ENCODE measurements around the gene MFAP2.
"Not testable (repeated sequence)": the region's sequence is repeated elsewhere in the genome, so short reads cannot be mapped to it uniquely, and the experiment has no call there.

The MFAP2 gene

DNA sequence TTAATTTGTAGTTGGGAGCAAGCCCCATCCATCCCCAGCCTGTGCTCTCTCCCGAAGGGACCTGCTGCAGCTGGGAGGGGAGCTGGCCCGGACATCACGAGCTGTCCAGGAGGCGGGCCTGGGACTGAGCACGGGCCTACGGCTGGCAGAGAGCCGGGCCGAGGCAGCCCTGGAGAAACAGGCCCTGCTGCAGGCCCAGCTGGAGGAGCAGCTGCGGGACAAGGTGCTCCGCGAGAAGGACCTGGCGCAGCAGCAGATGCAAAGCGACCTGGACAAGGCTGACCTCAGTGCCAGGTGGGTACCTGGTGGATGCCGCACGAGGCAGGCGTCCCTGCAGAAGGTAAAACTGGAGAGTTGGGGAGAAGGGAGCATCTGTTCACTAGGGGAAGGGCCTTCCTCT lies 43.8 kb downstream of the MFAP2 start:
- H3K4me1 ChIP-seq; H3K36me3 ChIP-seq (replicated peaks); H3K9me3 ChIP-seq; H3K4me3 ChIP-seq; DNase-seq (ENCODE audit: low spot score in 2 of 2); H3K27me3 ChIP-seq (ENCODE audit: low read depth): not testable (repeated sequence)
- in situ Hi-C loops (cut with MboI; ENCODE audit: low sequenced_read_pairs): loop anchor here (5.0 kb wide), 1 partner anchor 454 kb away; no protein-coding TSS in a partner anchor

DNA sequence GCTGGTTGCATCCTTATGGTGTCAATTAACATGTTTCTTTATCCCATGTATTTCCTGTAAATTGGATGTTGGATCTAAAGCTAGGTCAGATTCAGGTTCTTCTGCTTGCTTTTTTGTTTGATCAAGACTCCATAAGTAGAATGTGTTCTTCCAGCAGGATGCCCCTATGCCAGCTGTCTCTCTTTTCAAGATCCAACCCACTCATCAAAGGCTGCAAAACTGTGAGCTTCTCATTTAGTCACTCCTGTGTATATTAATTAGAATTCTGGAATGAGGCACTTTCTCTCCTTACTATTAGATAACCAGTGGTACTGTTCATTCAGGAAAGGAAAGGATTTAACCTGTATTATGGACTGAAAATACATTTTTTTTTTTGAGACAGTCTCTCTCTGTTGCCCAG lies 46.5 kb downstream of the MFAP2 start:
- DNase-seq (ENCODE audit: low spot score in 2 of 2); H3K36me3 ChIP-seq (replicated peaks); H3K4me1 ChIP-seq; H3K9me3 ChIP-seq; in situ Hi-C loops (cut with MboI; ENCODE audit: low sequenced_read_pairs); H3K27me3 ChIP-seq (ENCODE audit: low read depth); H3K4me3 ChIP-seq: not testable (repeated sequence)

DNA sequence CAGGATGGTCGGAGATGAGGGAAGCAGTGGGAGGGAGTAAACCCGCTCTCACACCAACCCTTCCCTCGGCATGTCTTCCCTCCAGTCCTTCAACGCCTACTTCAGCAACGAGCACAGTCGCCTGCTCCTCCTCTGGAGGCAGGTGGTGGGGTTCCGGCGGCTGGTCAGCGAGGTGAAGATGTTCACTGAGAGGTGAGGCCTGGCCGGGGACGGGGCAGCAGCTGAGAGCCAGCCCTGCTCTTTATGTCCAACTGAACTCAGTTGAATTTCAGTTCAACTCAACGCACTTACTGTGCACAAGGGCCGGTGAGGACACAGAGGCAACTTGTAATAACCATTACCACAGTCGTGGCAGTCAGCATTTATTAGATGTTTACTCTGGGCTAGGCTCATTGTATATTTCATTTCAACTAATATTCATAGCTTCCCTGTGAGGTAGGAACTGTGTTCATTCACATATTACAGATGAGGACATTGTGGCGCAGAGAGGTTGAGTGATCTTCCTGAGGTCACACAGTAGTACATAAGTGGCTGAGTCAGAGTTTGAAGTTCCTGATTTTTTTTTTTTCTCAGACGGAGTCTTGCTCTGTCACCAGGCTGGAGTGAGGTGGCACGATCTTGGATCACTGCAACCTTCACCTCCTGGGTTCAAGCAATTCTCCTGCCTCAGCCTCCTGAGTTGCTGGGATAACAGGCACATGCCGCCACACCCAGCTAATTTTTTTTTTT lies 49.0 kb downstream of the MFAP2 start:
- H3K4me3 ChIP-seq; H3K27me3 ChIP-seq (ENCODE audit: low read depth); H3K4me1 ChIP-seq; H3K9me3 ChIP-seq; in situ Hi-C loops (cut with MboI; ENCODE audit: low sequenced_read_pairs); DNase-seq (ENCODE audit: low spot score in 2 of 2); H3K36me3 ChIP-seq (replicated peaks): not testable (repeated sequence)

DNA sequence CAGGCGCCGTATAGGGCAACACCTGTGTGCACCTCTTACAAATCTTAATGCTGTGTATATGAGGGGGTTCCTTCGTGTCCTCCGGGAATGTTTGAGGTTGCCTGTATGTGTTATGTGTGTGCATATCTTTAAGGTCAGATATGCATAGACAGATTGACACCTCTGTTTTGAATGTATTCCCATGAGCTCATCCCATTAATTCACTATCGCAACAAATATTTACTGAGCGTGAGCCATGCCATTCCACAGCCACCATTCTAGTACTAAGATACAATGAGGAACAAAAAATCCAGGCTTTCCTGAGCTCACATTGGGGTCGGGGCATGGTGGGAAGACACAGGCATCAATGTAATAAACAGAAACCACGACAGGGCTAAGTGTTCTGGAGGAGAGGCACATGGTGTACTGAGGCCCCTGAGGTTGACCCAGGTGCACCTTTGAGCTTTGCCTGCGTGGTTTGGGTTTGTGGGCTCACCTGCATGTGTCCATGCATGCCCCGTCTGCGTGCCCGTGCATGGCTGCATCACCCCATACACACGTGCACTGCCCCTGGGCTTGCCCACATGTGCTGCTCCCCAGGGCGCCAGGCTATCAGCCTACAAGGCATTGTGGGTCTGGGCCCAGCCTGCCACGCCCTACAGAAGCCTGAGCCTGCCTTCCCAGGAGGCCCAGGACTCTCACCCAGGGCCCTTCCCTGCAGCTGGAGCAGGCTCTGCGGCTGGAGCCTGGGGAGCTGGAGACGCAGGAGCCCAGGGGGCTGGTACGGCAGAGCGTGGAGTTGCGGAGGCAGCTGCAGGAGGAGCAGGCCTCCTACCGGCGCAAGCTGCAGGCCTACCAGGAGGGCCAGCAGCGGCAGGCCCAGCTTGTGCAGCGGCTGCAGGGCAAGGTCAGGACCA lies 51.0 kb downstream of the MFAP2 start:
- DNase-seq (ENCODE audit: low spot score in 2 of 2): not testable (repeated sequence)

DNA sequence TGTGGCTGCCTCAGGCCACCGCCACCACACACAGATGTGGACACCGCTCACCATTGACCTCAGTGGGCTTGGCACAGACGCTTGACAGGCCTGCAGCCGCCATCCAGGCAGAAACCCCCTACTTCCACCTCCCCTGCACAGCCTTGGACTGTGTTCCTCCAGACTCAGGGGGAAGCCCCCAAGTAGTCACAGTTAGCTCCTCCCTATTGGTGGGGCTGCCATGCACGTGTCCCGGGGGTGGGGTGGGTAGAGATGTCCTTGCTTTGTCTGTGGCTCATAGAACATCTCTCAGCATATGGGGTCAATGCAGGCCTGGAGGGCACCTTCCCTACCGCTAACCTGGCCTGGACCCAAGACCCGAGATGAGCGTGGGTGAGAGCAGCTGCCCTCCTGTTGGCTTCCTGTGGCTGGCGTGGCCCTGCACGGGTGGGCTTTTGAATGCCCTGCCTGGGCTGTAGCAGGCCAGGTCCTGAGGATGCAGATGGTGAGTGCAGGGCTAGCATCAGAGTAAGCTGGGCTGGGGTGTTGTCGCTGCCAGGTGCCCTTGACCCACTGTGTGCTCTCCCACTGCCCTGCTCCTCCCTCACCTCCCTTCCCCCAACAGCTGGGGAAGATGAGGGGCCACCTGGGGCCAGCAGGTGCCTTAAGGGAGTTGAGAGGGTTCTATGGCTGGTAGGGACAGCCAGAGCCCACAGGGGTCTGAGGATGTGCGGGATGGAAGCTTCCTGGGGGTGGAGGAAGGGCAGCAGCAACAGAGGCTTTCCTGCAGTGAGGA lies 52.5 kb downstream of the MFAP2 start:
- H3K4me1 ChIP-seq: peaks cover 7% of the 10 kb centered on the region
- in situ Hi-C loops (cut with MboI; ENCODE audit: low sequenced_read_pairs): no loop called here
- H3K9me3 ChIP-seq: no peaks in the 10 kb centered on the region
- H3K36me3 ChIP-seq (replicated peaks): no peaks in the 10 kb centered on the region
- no peaks in the 10 kb centered on the region for H3K27me3 ChIP-seq (ENCODE audit: low read depth)
- DNase-seq (ENCODE audit: low spot score in 2 of 2): no peak
- no peak overlapping the region for H3K4me3 ChIP-seq

More for the DNA sequence above, 51.0 kb downstream of the MFAP2 start:
- H3K27me3 ChIP-seq (ENCODE audit: low read depth); H3K9me3 ChIP-seq; H3K4me3 ChIP-seq; H3K36me3 ChIP-seq (replicated peaks); in situ Hi-C loops (cut with MboI; ENCODE audit: low sequenced_read_pairs); H3K4me1 ChIP-seq: not testable (repeated sequence)

DNA sequence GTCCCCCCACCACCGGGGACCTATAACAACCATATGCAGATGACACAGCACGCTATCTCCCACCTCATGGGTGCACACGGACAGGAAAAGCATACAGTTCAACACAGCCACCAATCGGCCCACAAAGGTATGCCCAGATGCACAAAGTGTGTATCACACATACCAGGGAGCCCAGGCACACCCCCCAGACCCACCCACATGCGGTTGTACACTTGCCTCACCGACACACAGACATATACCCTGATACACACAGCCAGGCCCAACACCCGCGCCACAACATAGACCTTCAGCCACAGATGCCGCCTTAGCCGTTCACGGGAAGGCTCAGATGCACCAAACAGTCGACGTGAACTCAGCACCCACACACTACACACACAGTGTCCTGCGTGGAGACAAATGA lies 53.2 kb downstream of the MFAP2 start:
- no peaks in the 10 kb centered on the region for H3K36me3 ChIP-seq (replicated peaks)
- peaks cover 7% of the 10 kb centered on the region for H3K4me1 ChIP-seq
- no peaks in the 10 kb centered on the region for H3K9me3 ChIP-seq
- no peaks in the 10 kb centered on the region for H3K27me3 ChIP-seq (ENCODE audit: low read depth)
- H3K4me3 ChIP-seq: no peak overlapping the region
- no peak for DNase-seq (ENCODE audit: low spot score in 2 of 2)
- in situ Hi-C loops (cut with MboI; ENCODE audit: low sequenced_read_pairs): no loop called here

DNA sequence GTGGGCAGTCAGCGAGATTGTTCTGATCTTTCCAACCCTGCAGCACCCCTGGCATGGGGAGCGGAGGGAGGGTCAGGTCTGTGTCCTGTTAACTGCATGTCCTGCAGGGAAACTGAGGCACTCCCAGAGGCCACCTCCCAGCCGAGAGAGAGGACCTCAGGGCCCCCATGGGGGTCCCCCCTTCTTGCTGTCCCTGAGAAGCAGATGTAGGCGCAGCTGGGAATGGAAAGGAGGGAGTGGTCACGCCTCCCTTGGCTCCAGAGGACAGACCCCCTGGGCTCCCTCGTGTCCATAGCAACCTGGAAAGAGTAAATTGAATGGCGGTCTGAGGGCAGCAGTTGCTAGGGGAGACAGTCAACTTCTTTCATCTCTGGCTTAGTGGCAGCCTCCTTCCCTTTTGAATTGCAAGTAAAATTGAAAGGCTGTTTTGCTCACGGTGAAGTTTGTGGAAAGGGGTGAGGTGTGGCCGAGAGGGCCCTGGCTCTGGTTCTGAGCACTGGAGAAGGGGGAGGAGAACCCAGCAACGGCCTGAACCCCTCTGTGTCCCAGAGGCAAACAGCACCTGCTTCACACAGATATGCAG lies 53.8 kb downstream of the MFAP2 start:
- Histone ChIP-seq H3K4me1 (peaks cover 7% of the 10 kb centered on the region), H3K36me3 (replicated peaks) (no peaks in the 10 kb centered on the region), H3K9me3 (no peaks in the 10 kb centered on the region), H3K27me3 (ENCODE audit: low read depth) (no peaks in the 10 kb centered on the region), H3K4me3 (no peak overlapping the region)
- in situ Hi-C loops (cut with MboI; ENCODE audit: low sequenced_read_pairs): no loop called here
- peak; percentile 70 to 75 for DNase-seq (ENCODE audit: low spot score in 2 of 2)

DNA sequence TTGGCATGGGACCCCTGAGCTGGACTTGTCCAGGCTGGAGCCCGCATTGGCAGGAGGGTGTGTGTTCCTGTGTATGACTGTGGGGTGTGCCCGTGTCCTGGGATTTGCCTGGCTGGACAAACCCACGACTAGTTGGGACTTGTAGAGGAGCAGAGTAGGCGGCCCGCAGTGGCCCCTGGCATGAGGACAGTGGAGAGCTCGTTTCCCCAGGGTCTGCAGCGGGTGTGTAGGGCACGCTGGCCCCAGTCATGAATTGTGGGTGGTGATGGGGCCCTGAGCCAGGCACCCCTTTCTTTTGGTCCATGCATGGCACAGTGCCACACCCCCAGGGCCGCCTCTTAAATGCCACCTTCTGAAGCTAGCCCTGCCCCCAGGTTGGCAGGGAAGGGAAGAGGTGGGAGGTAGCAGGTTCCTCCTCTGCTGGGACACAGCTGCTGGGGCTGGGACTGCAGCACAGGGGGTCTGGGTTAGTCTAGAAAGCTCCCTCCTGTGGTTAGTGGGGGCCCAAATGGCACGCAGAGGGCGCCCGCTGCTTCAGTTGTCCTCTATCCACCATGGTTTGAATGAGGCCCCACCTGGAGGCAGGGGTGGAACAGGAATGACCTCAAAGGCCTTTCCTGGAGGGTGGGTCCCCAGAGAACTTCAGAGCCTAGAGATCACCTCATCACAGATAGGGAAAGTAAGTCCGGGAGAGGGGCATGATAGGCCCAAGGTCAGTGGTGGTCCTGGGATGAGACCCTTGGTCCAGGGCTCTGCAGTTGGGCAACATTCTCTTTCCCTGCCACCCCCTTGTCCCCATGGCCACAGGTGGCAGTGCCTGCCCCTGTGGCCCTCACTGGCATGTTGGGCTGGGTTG lies 54.6 kb downstream of the MFAP2 start:
- H3K27me3 ChIP-seq (ENCODE audit: low read depth): no peaks in the 10 kb centered on the region
- in situ Hi-C loops (cut with MboI; ENCODE audit: low sequenced_read_pairs): no loop called here
- DNase-seq (ENCODE audit: low spot score in 2 of 2): no peak
- H3K36me3 ChIP-seq (replicated peaks): no peaks in the 10 kb centered on the region
- H3K9me3 ChIP-seq: no peaks in the 10 kb centered on the region
- peaks cover 7% of the 10 kb centered on the region for H3K4me1 ChIP-seq
- no peak overlapping the region for H3K4me3 ChIP-seq

DNA sequence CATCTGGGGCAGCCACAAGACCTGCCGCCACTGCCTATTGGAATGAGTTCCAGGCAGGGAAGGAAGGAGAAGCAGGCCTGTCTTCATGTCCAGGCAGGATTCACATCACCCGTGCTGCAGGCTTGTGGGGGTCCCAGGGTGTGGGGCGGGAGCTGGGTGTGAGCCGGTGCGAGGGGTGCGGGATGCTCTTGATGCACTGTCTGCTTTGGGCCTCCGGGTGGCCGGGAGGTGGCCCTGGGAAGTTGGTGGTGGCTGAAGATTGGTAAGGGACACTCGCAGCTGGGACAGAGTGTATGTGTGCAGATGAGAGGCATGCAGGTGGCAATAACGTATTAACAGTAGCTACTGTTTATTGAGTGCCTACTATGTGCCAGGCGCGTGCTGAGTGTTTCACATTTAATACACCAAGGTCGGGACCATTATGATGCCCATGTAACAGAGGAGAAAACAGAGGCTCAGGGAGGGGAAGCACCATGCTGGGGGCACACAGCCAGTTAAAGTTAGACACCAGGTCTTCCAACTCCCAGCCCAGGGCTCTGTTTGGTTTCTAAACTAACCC lies 55.4 kb downstream of the MFAP2 start:
- no peak overlapping the region for H3K4me3 ChIP-seq
- in situ Hi-C loops (cut with MboI; ENCODE audit: low sequenced_read_pairs): no loop called here
- no peaks in the 10 kb centered on the region for H3K9me3 ChIP-seq
- H3K27me3 ChIP-seq (ENCODE audit: low read depth): no peaks in the 10 kb centered on the region
- H3K4me1 ChIP-seq: peaks cover 7% of the 10 kb centered on the region
- H3K36me3 ChIP-seq (replicated peaks): no peaks in the 10 kb centered on the region
- DNase-seq (ENCODE audit: low spot score in 2 of 2): no peak
